ENCODE data around the gene ADAM12. TPM values are rescaled to one million over a fixed set of nuclear protein-coding genes. Genes with fewer than 3 reads are reported as not detected.

ADAM12 gene
- total RNA-seq, 2 donors from 2014 or later: 0.27 to 2.2 TPM

DNA sequence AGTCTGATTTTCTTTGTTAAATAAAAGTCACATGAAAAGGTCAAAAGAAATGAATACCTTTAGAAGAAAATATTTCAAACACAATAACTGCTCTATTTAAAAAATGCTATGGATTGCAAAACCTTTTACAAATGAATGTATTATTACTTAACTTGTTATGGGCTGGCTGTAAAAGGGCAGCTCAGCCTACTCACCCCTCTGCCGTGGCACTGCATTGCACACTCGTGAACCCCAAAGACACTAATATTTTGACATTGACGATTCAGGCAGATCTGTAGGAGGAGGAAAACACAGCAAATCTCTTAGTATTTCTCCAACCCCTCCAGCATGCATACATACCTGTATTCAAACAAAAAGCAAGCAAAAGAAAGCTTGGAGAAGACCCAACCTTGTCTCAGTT lies 342.4 kb downstream of the ADAM12 start:
- TF ChIP-seq, protein P1, sequence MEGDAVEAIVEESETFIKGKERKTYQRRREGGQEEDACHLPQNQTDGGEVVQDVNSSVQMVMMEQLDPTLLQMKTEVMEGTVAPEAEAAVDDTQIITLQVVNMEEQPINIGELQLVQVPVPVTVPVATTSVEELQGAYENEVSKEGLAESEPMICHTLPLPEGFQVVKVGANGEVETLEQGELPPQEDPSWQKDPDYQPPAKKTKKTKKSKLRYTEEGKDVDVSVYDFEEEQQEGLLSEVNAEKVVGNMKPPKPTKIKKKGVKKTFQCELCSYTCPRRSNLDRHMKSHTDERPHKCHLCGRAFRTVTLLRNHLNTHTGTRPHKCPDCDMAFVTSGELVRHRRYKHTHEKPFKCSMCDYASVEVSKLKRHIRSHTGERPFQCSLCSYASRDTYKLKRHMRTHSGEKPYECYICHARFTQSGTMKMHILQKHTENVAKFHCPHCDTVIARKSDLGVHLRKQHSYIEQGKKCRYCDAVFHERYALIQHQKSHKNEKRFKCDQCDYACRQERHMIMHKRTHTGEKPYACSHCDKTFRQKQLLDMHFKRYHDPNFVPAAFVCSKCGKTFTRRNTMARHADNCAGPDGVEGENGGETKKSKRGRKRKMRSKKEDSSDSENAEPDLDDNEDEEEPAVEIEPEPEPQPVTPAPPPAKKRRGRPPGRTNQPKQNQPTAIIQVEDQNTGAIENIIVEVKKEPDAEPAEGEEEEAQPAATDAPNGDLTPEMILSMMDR (IDR thresholded peaks at IDR 0.05): no peak
- ATAC-seq (ENCODE audit: insufficient number of reproducible peaks, low FRiP score, low read depth): no peak
- no peak overlapping the region for H3K27ac ChIP-seq
- no peak for DNase-seq (ENCODE audit: low spot score)
- H3K4me3 ChIP-seq: no peak overlapping the region
- no peaks in the 10 kb centered on the region for H3K36me3 ChIP-seq
- H3K27me3 ChIP-seq (replicated peaks; ENCODE audit: insufficient read depth): no peaks in the 10 kb centered on the region
- peaks cover 22 to 36% of the 10 kb centered on the region in 2 donors for H3K4me1 ChIP-seq (ENCODE audit: control insufficient read depth in 1 of 2, low read depth in 2 of 2)
- H3K9me3 ChIP-seq: no peaks in the 10 kb centered on the region

DNA sequence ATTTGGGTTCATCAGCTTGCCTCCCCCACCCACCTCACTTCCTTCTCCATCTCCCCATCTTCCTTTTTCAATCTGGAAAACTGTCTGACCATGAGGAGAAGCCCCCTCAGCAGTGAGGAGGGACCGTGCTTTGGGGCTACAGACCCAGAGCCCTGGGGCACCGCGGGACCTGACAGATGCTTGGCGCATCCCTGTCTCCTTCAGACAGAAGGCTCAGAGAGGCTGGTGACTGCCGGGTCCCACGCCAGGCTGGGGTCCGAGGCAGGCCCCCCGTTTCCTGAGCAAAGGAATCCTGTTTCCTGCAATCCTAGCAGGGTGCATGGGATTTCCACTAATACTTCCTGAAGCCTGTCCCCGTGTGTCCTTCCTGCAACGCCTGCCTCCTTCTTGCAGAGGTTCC lies 344.9 kb downstream of the ADAM12 start:
- ATAC-seq (ENCODE audit: insufficient number of reproducible peaks, low FRiP score, low read depth): no peak
- Histone ChIP-seq H3K36me3 (no peaks in the 10 kb centered on the region), H3K27ac (no peak overlapping the region), H3K27me3 (replicated peaks; ENCODE audit: insufficient read depth) (no peaks in the 10 kb centered on the region), H3K9me3 (no peaks in the 10 kb centered on the region), H3K4me1 (ENCODE audit: control insufficient read depth in 1 of 2, low read depth in 2 of 2) (peaks cover 10 to 16% of the 10 kb centered on the region in 2 donors), H3K4me3 (no peak overlapping the region)
- TF ChIP-seq, protein P1 (IDR thresholded peaks at IDR 0.05): no peak
- DNase-seq (ENCODE audit: low spot score): no peak

DNA sequence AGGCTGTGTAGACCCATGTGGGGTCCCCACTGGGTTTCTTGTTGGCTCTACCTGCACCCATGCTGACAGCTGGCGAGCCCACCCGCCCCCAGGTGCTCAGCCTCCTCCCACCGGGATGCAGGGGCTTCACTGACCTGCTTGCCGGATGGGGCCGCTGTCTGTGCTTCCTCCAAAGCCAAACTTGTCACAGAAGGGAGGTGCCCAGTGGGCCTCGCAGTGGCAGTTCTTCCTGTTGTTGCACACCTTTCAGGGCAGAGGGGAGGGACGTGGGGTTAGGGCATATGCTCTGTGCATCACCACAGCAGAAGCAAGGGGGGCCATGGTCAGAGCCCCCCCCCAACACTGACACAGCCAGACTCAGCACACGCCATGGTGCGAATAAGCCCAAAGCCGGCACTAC lies 345.4 kb downstream of the ADAM12 start:
- H3K27ac ChIP-seq: peak overlapping the region in 1 of 2 donors; percentile 86
- H3K27me3 ChIP-seq (replicated peaks; ENCODE audit: insufficient read depth): no peaks in the 10 kb centered on the region
- no peaks in the 10 kb centered on the region for H3K9me3 ChIP-seq
- ATAC-seq (ENCODE audit: insufficient number of reproducible peaks, low FRiP score, low read depth) (no peak), DNase-seq (ENCODE audit: low spot score) (no peak)
- peaks cover 10 to 16% of the 10 kb centered on the region in 2 donors for H3K4me1 ChIP-seq (ENCODE audit: control insufficient read depth in 1 of 2, low read depth in 2 of 2)
- H3K4me3 ChIP-seq: no peak overlapping the region
- no peaks in the 10 kb centered on the region for H3K36me3 ChIP-seq
- TF ChIP-seq, protein P1 (IDR thresholded peaks at IDR 0.05): no peak

DNA sequence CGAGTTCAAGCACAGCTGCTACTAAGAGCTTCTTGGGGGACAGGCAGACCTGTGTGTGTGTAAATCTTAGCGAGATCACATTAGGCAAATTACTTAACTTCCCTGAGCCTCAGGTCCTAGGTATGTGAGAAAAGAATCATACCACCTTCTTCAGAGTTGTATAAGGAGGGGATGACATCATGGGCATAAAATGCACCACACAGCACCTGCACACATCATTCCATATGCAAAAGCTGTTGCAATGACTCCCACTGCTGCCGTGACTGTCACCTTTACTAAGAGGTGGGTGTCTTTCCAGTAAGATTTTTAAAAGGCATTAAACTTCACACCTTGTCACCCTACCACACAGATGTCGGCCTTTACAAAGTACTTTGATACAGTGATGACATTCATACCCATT lies 345.9 kb downstream of the ADAM12 start:
- TF ChIP-seq, protein P1 (IDR thresholded peaks at IDR 0.05): no peak
- Histone ChIP-seq H3K4me3 (peak overlapping the region; percentile 51), H3K4me1 (ENCODE audit: control insufficient read depth in 1 of 2, low read depth in 2 of 2) (peaks cover 10 to 16% of the 10 kb centered on the region in 2 donors), H3K27me3 (replicated peaks; ENCODE audit: insufficient read depth) (no peaks in the 10 kb centered on the region), H3K9me3 (no peaks in the 10 kb centered on the region), H3K27ac (peak overlapping the region; percentile 70 to 86), H3K36me3 (no peaks in the 10 kb centered on the region)
- ATAC-seq (ENCODE audit: insufficient number of reproducible peaks, low FRiP score, low read depth): no peak
- no peak for DNase-seq (ENCODE audit: low spot score)

DNA sequence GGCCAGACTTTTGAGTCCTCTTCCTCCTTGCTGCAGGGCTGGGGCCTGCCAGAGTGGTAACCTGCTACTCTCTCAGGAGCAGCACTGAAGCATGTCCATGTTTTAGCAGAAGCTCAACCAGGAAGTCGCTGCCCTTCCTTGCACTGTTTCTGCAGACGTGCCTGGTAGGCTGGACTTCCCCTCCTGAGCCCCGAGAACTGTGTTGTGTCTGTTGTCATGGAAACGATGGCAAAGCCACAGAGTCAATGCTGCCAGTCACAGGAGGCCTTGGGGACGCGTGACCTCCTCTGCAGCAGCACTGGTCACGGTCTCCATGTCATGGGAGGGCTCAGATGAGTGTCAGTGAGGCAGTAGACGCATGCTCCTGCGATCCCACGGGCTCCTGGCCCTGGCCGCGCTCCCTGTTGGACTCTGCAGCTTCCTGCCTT lies 346.5 kb downstream of the ADAM12 start:
- H3K4me1 ChIP-seq (ENCODE audit: control insufficient read depth in 1 of 2, low read depth in 2 of 2): peaks cover 10 to 16% of the 10 kb centered on the region in 2 donors
- H3K4me3 ChIP-seq: peak overlapping the region; percentile 51
- TF ChIP-seq, protein P1 (IDR thresholded peaks at IDR 0.05): no peak
- ATAC-seq (ENCODE audit: insufficient number of reproducible peaks, low FRiP score, low read depth) (peak; percentile 88), DNase-seq (ENCODE audit: low spot score) (peak; percentile 75)
- no peaks in the 10 kb centered on the region for H3K9me3 ChIP-seq
- H3K27ac ChIP-seq: peak overlapping the region; percentile 70 to 86
- H3K27me3 ChIP-seq (replicated peaks; ENCODE audit: insufficient read depth): no peaks in the 10 kb centered on the region
- H3K36me3 ChIP-seq: no peaks in the 10 kb centered on the region
